ENCODE results near the gene MEF2A. TPM values are rescaled to one million over a fixed set of nuclear protein-coding genes. Genes with fewer than 3 reads are reported as not detected.
A peak's percentile ranks its signal among the peaks of the same experiment; 100 is the strongest.

Gene MEF2A
- total and polyA plus RNA-seq, 2 experiments from 2014 or later = 91.7 to 556 TPM

GRCh38 chr15:99619712-99620111 lies 53.9 kb downstream of the MEF2A start:
- TF ChIP-seq CTCF (IDR thresholded peaks at IDR 0.05; ENCODE audit: low read depth, low read length) = no peak
- Histone ChIP-seq H3K27ac (peak overlapping the region; percentile 97), H3K4me3 (no peak overlapping the region), H3K27me3 (no peaks in the 10 kb centered on the region), H3K9me3 (ENCODE audit: low read depth) (no peaks in the 10 kb centered on the region), H3K36me3 (no peaks in the 10 kb centered on the region), H3K4me1 (ENCODE audit: low read depth) (peaks cover 70% of the 10 kb centered on the region)
- peak in 1 of 2 donors; percentile 48 for DNase-seq (ENCODE audit: low read depth in 1 of 2, low spot score in 1 of 2)

GRCh38 chr15:99620178-99620577 lies 54.4 kb downstream of the MEF2A start:
- Histone ChIP-seq H3K27ac (peak overlapping the region; percentile 97), H3K9me3 (ENCODE audit: low read depth) (no peaks in the 10 kb centered on the region), H3K36me3 (no peaks in the 10 kb centered on the region), H3K4me3 (no peak overlapping the region), H3K27me3 (no peaks in the 10 kb centered on the region), H3K4me1 (ENCODE audit: low read depth) (peaks cover 65% of the 10 kb centered on the region)
- no peak for TF ChIP-seq CTCF (IDR thresholded peaks at IDR 0.05; ENCODE audit: low read depth, low read length)
- DNase-seq (ENCODE audit: low read depth in 1 of 2, low spot score in 1 of 2) = no peak

GRCh38 chr15:99621767-99622166 lies 56.0 kb downstream of the MEF2A start:
- no peak for TF ChIP-seq CTCF (IDR thresholded peaks at IDR 0.05; ENCODE audit: low read depth, low read length)
- Histone ChIP-seq H3K4me3 (no peak overlapping the region), H3K27me3 (no peaks in the 10 kb centered on the region), H3K27ac (peak overlapping the region; percentile 97), H3K4me1 (ENCODE audit: low read depth) (peaks cover 49% of the 10 kb centered on the region), H3K36me3 (no peaks in the 10 kb centered on the region), H3K9me3 (ENCODE audit: low read depth) (no peaks in the 10 kb centered on the region)
- DNase-seq (ENCODE audit: low read depth in 1 of 2, low spot score in 1 of 2) = no peak

- H3K4me1 ChIP-seq (ENCODE audit: low read depth) = peaks cover 17% of the 10 kb centered on the region
- H3K9me3 ChIP-seq (ENCODE audit: low read depth) = no peaks in the 10 kb centered on the region
- H3K4me3 ChIP-seq = no peak overlapping the region
- DNase-seq (ENCODE audit: low read depth in 1 of 2, low spot score in 1 of 2) = no peak
- peak overlapping the region; percentile 13 for H3K27ac ChIP-seq
- peaks cover 3% of the 10 kb centered on the region for H3K36me3 ChIP-seq
- no peaks in the 10 kb centered on the region for H3K27me3 ChIP-seq
- TF ChIP-seq CTCF (IDR thresholded peaks at IDR 0.05; ENCODE audit: low read depth, low read length) = no peak
These were observed 62.7 kb downstream of the MEF2A start for GRCh38 chr15:99628374-99629001.

- no peaks in the 10 kb centered on the region for H3K9me3 ChIP-seq (ENCODE audit: low read depth)
- peak overlapping the region; percentile 78 for H3K27ac ChIP-seq
- peaks cover 19% of the 10 kb centered on the region for H3K36me3 ChIP-seq
- peaks cover 25% of the 10 kb centered on the region for H3K4me1 ChIP-seq (ENCODE audit: low read depth)
- no peak for TF ChIP-seq CTCF (IDR thresholded peaks at IDR 0.05; ENCODE audit: low read depth, low read length)
- H3K4me3 ChIP-seq = no peak overlapping the region
- no peak for DNase-seq (ENCODE audit: low read depth in 1 of 2, low spot score in 1 of 2)
- H3K27me3 ChIP-seq = no peaks in the 10 kb centered on the region
These were observed 64.9 kb downstream of the MEF2A start for GRCh38 chr15:99630607-99631131.

Data from cardiac muscle cell (in vitro differentiated cells and primary cell).